ENCODE measurements around the gene TAF11L5.
"Not testable (repeated sequence)": the region's sequence is repeated elsewhere in the genome, so short reads cannot be mapped to it uniquely, and the experiment has no call there.

The TAF11L5 gene

GRCh38 chr5:17524935-17525334 lies at the start of gene TAF11L5:
Gene TAF11L5, plus strand, starts transcription at chr5:17525235.
- H3K4me3 ChIP-seq; H3K9ac ChIP-seq; H3K9me3 ChIP-seq (replicated peaks in 1 of 11); H3K4me2 ChIP-seq; H4K20me1 ChIP-seq; H3K27ac ChIP-seq; H3K27me3 ChIP-seq; H3K4me1 ChIP-seq; H3K36me3 ChIP-seq: not testable (repeated sequence)

GRCh38 chr5:17477043-17477442 lies 48.0 kb upstream of the TAF11L5 start:
- Histone ChIP-seq H3K27ac (no peak overlapping the region), H3K4me1 (peaks cover 0 to 15% (median 11%) of the 10 kb centered on the region in 10 experiments; a peak in 11 of 20 replicates), H3K36me3 (no peaks in the 10 kb centered on the region), H3K4me3 (no peak overlapping the region), H3K4me2 (peak overlapping the region in 6 of 11 experiments; percentile 18 to 52 (median 34); a peak in 10 of 22 replicates), H4K20me1 (no peaks in the 10 kb centered on the region), H3K27me3 (no peaks in the 10 kb centered on the region), H3K9ac (no peak overlapping the region), H3K9me3 (replicated peaks in 1 of 11) (no peaks in the 10 kb centered on the region)
- TF ChIP-seq Cebpa-rat (IDR thresholded peaks at IDR 0.05): no peak

- no peak overlapping the region for H3K4me3 ChIP-seq
- no peak for TF ChIP-seq Cebpa-rat (IDR thresholded peaks at IDR 0.05)
- H3K4me2 ChIP-seq: peak overlapping the region in 7 of 11 experiments; percentile 15 to 52 (median 27); a peak in 14 of 22 replicates
- no peak overlapping the region for H3K27ac ChIP-seq
- H3K4me1 ChIP-seq: peaks cover 0 to 15% (median 11%) of the 10 kb centered on the region in 10 experiments; a peak in 11 of 20 replicates
- no peaks in the 10 kb centered on the region for H4K20me1 ChIP-seq
- no peaks in the 10 kb centered on the region for H3K36me3 ChIP-seq
- no peaks in the 10 kb centered on the region for H3K27me3 ChIP-seq
- no peaks in the 10 kb centered on the region for H3K9me3 ChIP-seq (replicated peaks in 1 of 11)
- no peak overlapping the region for H3K9ac ChIP-seq
These were observed 47.3 kb upstream of the TAF11L5 start for GRCh38 chr5:17477573-17478265.

- no peak overlapping the region for H3K27ac ChIP-seq
- no peaks in the 10 kb centered on the region for H3K27me3 ChIP-seq
- no peak overlapping the region for H3K4me3 ChIP-seq
- peaks cover 0 to 15% (median 11%) of the 10 kb centered on the region in 10 experiments; a peak in 11 of 20 replicates for H3K4me1 ChIP-seq
- H3K36me3 ChIP-seq: no peaks in the 10 kb centered on the region
- H3K9me3 ChIP-seq (replicated peaks in 1 of 11): no peaks in the 10 kb centered on the region
- H3K9ac ChIP-seq: no peak overlapping the region
- no peak overlapping the region for H3K4me2 ChIP-seq
- H4K20me1 ChIP-seq: no peaks in the 10 kb centered on the region
- TF ChIP-seq Cebpa-rat (IDR thresholded peaks at IDR 0.05): no peak
These were observed 43.7 kb upstream of the TAF11L5 start for GRCh38 chr5:17481378-17481777.

- Histone ChIP-seq H3K4me1 (peaks cover 0 to 7% (median 4%) of the 10 kb centered on the region in 10 experiments; a peak in 10 of 20 replicates), H3K9ac (no peak overlapping the region), H3K4me2 (no peak overlapping the region), H3K36me3 (no peaks in the 10 kb centered on the region), H4K20me1 (no peaks in the 10 kb centered on the region), H3K27ac (no peak overlapping the region), H3K9me3 (replicated peaks in 1 of 11) (no peaks in the 10 kb centered on the region), H3K4me3 (no peak overlapping the region), H3K27me3 (no peaks in the 10 kb centered on the region)
- TF ChIP-seq Cebpa-rat (IDR thresholded peaks at IDR 0.05): no peak
These were observed 42.2 kb upstream of the TAF11L5 start for GRCh38 chr5:17482790-17483189.

- not testable (repeated sequence) for H3K36me3 ChIP-seq; H3K9me3 ChIP-seq (replicated peaks in 1 of 11); H3K4me1 ChIP-seq; H3K4me3 ChIP-seq; H4K20me1 ChIP-seq; H3K4me2 ChIP-seq; H3K27ac ChIP-seq; H3K9ac ChIP-seq; H3K27me3 ChIP-seq
These were observed 38.4 kb upstream of the TAF11L5 start for GRCh38 chr5:17486464-17487173.

GRCh38 chr5:17487174-17487512 lies 37.9 kb upstream of the TAF11L5 start:
- H3K36me3 ChIP-seq: no peaks in the 10 kb centered on the region
- no peak overlapping the region for H3K27ac ChIP-seq
- H3K4me1 ChIP-seq: peaks cover 0 to 8% (median 0%) of the 10 kb centered on the region in 10 experiments; a peak in 2 of 20 replicates
- H3K4me3 ChIP-seq: no peak overlapping the region
- TF ChIP-seq Cebpa-rat (IDR thresholded peaks at IDR 0.05): no peak
- H4K20me1 ChIP-seq: no peaks in the 10 kb centered on the region
- H3K9me3 ChIP-seq (replicated peaks in 1 of 11): peaks cover 0 to 7% (median 0%) of the 10 kb centered on the region in 11 experiments; a peak in 4 of 22 replicates
- H3K27me3 ChIP-seq: no peaks in the 10 kb centered on the region
- no peak overlapping the region for H3K4me2 ChIP-seq
- H3K9ac ChIP-seq: no peak overlapping the region

- H3K9me3 ChIP-seq (replicated peaks in 1 of 11): peaks cover 0 to 13% (median 4%) of the 10 kb centered on the region in 11 experiments; a peak in 6 of 22 replicates
- not testable (repeated sequence) for H4K20me1 ChIP-seq
These were observed 33.8 kb upstream of the TAF11L5 start for GRCh38 chr5:17491257-17491656.

GRCh38 chr5:17492770-17493169 lies 32.3 kb upstream of the TAF11L5 start:
- no peak overlapping the region for H3K9ac ChIP-seq
- H4K20me1 ChIP-seq: no peaks in the 10 kb centered on the region
- no peaks in the 10 kb centered on the region for H3K27me3 ChIP-seq
- peaks cover 0 to 13% (median 4%) of the 10 kb centered on the region in 11 experiments; a peak in 6 of 22 replicates for H3K9me3 ChIP-seq (replicated peaks in 1 of 11)
- no peak overlapping the region for H3K27ac ChIP-seq
- no peak for TF ChIP-seq Cebpa-rat (IDR thresholded peaks at IDR 0.05)
- peaks cover 0 to 8% (median 0%) of the 10 kb centered on the region in 10 experiments; a peak in 2 of 20 replicates for H3K4me1 ChIP-seq
- H3K4me3 ChIP-seq: no peak overlapping the region
- H3K4me2 ChIP-seq: no peak overlapping the region
- H3K36me3 ChIP-seq: no peaks in the 10 kb centered on the region

More at GRCh38 chr5:17491257-17491656, 33.8 kb upstream of the TAF11L5 start:
- not testable (repeated sequence) for H3K36me3 ChIP-seq, H3K9ac ChIP-seq, H3K4me1 ChIP-seq, H3K27me3 ChIP-seq, H3K4me2 ChIP-seq, H3K4me3 ChIP-seq, H3K27ac ChIP-seq

- Histone ChIP-seq H3K4me1 (no peaks in the 10 kb centered on the region), H3K9me3 (replicated peaks in 1 of 11) (peaks cover 0 to 6% (median 4%) of the 10 kb centered on the region in 11 experiments; a peak in 5 of 22 replicates), H3K4me3 (no peak overlapping the region), H3K27me3 (no peaks in the 10 kb centered on the region), H3K36me3 (no peaks in the 10 kb centered on the region), H3K4me2 (no peak overlapping the region), H3K9ac (no peak overlapping the region), H3K27ac (no peak overlapping the region), H4K20me1 (no peaks in the 10 kb centered on the region)
- TF ChIP-seq Cebpa-rat (IDR thresholded peaks at IDR 0.05): no peak
These were observed 27.6 kb upstream of the TAF11L5 start for GRCh38 chr5:17497446-17497845.

GRCh38 chr5:17497931-17498330 lies 27.1 kb upstream of the TAF11L5 start, which contains the start of gene TAF11L2:
Gene TAF11L2, plus strand, starts transcription at chr5:17498231.
- not testable (repeated sequence) for H3K27ac ChIP-seq; H3K4me1 ChIP-seq; H3K9ac ChIP-seq; H3K9me3 ChIP-seq (replicated peaks in 1 of 11); H3K4me2 ChIP-seq; H4K20me1 ChIP-seq; H3K36me3 ChIP-seq; H3K27me3 ChIP-seq; H3K4me3 ChIP-seq
